NCI-H1092 treated with DMSO at 0.1 percent for 48 hours (cell line): ENCODE measurements around the gene ROBO3.

Experiments
- DNase-seq: peaks from one replicate; lab custom pipeline; 2025; lab: John Stamatoyannopoulos, UW

ROBO3 gene

DNA sequence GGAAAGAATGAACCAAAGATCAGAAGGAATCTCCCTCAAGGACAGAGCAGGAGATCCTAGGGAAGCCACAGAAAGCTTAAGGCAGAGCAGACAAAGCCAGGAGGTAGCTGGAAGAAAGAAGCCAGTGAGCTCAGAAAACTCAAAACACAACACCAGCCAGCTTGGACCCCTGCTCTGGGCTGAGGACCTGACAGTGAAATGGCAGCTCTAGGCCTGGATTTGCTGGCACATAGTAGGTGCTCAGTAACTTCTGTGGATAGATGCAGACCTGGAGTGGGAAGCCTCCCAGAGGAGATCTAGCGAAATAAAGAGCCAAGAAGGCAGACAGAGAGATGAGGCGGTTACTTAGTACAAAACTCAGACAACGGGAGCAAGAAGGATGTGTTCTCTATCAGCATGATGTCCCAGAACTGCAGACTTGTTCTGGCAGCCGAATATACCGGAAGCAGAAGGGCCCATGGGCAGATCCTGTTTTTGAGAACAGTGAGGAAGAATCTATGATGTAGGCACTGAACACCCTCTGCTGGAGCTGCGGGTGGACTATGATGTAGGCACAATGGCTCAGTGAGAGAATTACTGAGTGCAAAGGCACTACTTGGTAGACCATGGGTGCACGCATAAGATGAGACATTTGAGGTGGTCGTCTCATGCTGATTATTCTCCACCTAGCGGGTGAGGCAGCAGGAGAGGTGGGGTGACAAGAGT lies 27.7 kb downstream of the ROBO3 start:
- no peak for DNase-seq

DNA sequence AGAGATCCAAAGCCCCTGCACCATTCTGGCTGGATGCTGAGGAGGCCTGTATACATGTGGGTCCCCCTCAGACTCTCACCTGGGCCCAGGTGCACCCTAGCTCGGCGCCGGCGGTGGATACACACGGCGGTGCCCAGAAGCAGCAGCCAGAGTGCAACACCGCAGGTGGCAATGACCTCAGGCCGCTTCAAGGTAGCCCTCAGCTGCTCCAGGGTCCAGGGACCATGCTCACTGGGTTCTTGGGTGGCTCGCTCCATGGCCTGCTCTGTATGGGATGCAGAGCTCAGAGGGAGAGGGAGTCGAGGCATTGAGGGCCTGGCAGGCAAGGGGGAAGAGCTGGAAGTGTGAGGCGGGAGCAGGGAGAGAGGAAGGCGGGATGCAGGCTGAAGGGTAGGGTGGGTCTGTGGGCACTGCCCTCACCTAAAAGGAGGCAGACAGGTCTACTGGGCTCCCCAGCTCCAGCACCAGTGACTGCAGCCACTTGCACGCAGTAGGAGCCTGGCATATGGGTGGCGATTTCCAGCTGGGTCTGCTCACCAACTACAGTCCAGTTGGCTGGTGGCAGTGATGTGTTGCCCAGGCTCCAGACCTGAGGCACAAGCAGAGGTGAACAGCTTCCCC lies 28.7 kb downstream of the ROBO3 start:
- DNase-seq = no peak

DNA sequence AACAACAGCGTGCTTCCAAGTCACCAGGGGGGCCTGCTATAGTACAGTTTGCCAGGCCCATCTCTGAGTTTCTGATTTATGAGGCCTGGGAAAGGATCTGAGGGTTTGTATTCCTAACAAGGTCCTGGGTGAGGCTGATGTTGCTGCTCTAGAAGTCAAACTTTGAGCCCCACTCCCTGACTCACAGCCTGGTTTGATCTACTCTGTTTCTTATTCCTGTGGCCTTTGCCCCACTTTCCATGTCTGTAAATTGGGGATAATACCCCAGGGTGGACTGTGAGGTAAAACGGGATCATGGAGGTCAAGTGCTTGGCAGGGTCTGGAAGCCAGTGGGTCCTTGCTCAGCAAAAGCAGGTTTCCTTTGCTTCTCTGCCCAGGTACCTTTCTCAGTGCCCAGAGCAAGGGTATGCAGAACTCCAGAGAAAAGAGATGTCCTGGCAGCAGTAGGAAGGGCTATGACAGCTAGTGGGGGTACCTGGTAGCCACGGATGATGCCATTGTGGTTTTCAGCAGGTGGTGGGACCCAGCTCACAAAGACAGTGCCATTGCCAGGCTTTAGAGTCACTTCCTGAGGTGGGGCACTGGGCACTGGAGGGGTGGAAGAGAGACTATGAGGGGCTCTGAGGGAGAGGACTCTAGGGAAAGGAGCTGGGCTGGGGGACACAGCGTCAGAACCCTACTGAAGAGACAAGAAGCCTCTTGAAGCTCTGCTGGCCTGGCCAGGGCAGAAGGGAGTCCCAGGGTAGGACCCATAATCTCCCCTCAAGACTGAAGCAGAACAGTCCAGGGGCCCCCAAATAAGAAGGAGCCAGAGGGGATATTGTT lies 29.6 kb downstream of the ROBO3 start:
- no peak for DNase-seq

DNA sequence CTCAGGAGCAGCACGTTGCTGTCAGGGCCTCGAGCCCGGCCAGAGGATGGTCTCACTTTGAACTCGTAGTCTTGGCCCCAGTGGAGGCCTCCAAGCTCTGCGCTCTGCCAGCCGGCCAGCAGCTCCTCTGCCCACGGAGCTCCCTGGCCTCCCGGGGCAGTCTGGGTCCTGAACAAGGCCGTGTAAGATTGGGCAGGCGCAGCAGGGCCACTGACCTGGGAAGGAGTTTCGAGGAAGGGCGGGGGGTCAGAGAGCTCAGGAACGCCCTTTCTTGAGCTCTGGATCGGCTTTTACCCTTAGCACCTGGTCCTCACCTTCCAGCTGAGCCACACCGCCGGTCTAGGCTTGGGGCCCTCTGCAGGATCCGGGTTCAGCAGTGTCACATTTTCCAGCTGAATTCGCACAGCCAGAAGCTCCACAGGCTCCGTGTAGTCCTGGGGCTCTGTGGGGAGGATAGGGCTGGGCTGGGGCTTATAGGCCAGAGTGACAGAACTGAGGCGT lies 30.3 kb downstream of the ROBO3 start:
- DNase-seq = no peak

DNA sequence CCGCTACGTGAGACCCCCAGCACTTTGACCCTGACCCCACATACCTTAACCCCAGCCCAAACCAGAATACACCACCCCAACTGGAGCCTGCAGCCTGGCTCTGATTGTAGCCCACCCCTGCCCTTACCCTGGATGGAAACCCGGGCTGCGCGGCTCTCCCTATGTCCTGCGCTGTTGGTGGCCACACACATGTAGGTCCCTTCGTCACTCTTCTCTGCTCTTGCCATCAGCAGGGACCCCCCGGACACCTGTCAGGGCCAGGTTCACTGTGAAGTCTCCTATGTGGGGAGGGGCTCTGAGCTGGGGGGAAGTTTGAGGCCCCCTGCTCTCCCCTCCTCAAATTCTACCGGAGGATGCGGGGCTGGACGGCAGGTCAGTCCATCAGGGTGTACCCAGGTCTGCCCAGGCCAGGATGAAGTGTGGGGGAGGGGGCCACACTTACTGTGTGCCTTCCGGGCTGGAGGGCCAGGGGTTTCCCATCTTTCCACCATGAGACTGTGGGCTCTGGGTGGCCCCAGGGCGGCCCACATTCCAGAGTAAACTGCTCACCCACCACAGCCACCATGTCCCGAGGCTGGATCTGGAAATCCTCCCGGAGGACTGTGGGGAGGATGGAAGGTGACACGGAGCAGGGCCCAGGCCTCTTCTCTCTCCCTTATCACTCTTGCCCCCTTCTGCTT lies 31.0 kb downstream of the ROBO3 start:
- no peak for DNase-seq

DNA sequence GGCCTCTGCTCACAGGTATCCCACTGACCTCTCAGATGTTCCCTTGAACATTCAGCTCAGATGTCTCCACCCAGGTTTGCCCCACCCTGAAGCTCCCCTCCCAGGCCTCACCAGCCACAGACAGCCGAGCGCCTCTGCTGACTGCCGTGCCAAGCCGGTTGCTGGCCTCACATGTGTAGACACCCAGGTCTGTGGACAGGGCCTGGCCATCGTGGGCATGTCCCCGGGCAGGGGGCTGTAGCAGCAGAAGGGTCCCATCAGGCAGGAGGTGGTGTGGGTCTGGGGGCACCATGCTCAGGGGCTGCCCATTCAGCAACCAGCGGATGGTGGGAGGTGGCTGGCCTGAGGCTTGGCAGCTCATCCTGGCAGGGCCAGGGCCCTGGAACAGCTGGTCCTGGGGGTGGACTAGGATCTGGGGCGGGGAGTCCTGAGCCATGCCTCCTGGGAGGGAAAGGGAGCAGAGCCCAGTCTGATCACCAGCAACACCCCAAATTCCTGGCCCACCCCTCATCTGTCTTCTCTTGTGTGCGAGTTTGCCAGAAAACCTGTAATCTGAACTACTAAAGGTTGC lies 31.7 kb downstream of the ROBO3 start:
- no peak for DNase-seq

DNA sequence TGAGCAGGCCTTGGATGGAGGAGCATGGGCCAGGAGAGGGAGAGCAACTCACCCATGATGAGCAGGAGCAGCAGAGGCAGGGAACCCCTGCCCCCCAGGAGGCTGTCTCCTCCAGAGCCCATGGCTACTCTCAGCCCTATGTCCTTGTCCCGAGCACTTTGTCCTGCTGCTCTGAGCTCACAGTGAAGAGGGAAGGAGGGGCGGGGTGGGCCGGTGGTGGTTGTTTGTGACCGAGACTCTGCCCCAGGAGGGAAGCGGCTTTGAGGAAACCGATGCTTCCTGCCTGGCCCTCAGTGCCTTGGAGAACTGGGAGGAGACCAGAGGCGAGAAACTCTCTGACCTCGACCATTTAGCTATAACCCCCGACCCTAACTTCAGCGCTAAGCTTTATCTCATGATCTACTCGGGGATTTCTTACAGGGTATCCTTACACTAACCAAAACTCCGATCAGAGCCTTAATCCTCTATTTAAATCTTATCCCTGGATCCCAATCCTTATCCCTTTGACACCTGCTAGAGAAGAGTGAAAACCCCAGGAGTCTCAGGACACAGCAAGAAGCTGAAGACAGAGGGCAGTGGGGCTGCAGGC lies 32.5 kb downstream of the ROBO3 start, which contains the start of gene ROBO4:
Gene ROBO4 (minus strand): TSS at position 192 of the 589 bp plus-strand sequence. CDS start 70 bp downstream, at position 122.
- no peak for DNase-seq

DNA sequence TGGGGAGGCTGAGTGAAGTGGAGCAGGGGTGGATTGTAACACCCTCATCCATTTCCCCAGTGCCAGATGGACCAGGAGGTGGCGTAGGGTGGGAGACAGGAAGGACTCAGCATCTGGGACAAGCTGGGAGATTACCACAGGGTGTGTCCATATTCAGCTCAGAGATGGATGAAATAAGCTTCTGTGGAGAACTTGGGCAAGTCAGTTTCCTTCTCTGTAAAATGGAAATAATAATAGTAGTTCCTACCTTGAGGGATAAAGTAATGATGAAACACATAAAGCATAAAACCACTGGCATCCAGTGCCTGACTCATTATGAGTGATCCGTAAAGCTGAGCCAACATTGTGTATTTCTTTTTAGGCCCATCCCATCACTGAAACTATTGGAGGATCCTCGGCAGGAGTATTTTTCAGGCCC lies 33.0 kb downstream of the ROBO3 start:
- DNase-seq = no peak

DNA sequence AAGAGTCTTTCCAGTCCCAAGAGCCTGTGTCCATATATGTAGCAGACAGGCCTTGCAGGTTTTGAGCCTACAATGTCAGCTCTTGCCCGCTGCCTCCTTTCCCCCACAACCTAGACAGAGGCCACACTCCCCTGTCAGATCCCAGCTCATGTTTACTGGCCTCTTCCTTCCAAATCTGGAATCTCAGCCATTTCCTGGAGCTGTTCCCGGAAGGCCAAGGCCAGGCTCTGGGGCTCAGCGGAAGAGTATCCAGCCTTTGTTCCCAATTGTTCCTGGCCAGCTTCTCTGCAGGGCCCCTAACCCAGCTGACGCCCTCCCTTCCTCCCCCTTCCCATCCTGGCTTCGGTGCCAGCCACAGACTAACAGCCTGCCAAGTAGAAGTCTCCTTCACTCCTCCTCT lies 33.5 kb downstream of the ROBO3 start:
- no peak for DNase-seq

DNA sequence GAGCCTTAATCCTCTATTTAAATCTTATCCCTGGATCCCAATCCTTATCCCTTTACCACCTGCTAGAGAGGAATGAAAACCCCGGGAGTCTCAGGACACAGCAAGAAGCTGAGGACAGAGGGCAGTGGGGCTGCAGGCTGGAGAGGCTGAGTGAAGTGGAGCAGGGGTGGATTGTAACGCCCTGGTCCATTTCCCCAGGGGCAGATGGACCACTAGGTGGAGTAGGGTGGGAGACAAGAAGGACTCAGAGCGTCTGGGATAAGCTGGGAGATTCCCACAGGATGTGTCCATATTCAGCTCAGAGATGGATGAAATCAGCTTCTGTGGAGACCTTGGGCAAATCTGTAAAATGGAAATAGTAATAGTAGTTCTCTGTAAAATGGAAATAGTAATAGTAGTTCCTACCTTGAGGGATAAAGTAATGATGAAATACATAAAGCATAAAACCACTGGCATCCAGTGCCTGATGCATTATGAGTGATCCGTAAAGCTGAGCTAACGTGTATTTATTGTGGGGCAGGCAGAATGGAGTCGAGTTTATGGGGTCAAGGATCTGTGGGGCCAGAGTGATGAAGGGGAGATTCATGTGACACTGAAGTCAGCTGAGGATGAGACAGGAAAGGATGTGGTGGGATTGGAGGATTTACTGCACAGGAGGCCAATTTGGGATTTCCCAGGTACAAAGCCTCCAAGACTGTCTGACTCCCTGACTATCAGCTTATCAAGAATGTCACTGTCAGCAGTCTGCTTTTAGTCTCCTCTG lies 34.3 kb downstream of the ROBO3 start:
- no peak for DNase-seq

DNA sequence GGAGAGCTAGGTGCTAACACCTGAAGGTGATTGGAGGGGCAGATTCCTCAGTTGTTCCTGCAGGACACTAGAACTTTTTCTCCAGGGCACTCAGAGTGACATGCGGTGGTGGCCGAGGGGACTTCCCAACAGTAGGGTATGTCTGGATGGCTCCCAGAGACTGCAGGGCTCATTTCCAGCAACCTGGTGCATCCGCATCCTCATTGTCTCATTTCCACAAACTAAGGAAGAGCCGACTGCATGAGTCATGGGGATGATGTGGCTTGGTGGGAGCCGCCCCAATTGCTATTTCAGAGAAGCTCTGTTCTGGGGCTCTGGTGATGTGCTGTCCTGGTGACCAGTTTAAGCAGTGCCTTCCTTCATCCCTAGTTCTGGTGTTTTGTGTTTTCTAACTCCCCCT lies 35.2 kb downstream of the ROBO3 start:
- no peak for DNase-seq

DNA sequence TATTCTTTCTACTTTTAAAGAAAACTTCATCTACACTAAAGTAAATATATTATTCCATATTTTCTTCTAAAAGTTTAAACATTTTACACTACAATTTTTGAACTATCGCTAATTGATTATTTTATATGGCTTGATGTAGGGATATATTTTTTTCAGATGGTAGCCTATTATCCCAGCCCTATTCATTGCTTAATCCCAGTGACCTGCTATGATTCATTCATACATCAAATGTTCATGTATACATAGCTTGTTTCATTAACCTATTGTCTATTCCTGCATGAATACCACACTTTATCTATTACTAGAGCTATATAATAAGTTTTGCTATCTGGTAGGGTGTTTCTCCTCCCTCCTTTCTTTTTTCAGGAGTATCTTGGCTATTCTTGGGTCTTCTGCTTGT lies 37.4 kb downstream of the ROBO3 start:
- no peak for DNase-seq

DNA sequence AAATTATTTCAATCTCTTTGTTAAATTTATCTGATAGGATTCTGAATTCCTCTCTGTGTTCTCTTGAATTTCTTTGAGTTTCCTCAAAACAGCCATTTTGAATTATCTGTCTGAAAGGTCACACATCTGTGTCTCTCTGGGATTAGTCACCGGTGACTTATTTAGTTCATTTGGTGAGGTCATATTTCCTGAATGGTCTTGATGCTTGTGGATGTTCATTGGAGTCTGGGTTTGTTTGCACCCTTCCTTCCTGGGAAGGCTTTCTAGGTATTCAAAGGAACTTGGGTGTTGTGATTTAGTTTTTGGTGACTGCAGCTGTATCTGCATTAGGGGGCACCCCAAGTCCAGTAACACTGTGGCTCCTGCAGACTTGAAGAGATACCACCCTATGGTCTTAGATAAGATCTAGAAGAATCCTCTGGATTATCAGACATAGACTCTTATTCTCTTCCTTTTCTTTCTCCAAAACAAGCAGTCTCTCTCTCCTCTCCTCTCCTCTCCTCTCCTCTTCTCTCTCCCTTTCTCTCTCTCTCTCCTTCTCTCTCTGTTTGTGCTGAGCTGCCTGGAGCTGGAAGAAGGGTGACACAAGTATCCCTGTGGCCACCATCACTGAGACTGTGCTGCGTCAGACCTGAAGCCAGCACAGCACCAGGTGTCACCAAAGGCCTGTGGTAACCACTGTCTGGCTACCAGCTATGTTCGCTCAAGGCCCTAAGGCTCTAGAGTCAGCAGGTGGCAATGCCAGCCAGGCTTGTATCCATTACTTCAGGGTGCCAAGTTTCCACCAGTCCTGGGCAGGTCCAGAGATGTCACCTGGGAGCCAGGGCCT lies 50.5 kb downstream of the ROBO3 start:
- DNase-seq = no peak

DNA sequence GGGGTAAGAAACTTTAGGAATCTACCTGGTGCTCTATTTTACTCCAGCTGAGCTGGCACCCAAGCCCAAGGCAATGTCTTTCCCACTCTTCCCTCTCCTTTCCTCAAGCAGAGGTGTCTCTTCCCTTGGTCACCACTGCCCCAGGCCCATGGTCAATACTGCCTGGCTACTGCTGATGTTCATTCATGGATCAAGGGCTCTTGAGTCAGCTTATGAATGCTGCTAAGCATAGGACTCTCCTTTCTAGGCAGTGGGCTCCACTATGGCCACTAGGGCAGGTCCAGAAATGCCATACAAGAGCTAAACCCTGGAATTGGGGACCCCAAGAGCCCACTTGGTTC lies 51.1 kb downstream of the ROBO3 start:
- DNase-seq = no peak

DNA sequence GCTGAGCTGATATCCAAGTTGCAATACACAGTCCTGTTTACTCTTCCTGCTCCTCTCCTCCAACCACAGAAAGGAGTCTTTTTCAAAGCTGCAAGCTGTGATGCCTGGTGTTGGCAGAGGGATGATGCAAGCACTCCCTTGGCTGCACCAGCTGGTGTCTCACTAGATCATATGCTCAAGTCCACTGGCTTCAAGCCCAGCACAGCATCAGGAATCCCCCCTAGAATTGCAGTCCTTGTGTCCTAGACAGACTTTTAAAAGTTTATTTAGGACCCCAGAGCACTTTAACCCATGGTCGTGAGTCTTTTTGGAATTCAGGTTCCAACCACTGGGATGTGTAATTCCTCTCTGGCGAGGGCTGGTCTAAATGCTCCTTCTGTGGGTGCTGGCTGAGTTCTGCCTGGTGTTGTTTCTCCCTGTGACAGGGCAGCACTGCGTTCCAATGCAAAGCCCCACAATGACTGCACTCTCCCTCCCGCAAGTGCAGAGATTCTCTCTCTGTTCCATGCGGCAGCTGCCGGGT lies 51.9 kb downstream of the ROBO3 start:
- DNase-seq = no peak

DNA sequence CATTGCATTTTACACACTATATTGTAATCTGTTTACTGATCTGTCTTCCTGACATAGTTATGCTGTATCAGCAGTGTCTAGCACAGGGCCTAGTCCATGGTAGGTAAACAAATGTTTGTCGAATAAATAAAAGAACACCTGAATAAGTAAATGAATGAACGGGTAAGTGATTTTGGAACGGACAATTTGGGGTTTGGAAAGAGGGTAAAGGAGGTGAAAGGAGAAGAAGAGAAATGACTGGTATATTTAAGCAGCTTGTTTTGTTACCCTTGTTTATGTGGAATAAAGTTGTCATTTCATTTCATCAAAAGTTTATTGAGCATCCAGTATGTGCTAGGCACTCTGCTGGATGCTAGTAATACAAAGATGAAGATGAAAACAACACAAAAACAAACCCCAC lies 53.7 kb downstream of the ROBO3 start, which contains the start of gene HEPN1:
Gene HEPN1 (plus strand): TSS at position 301 of the 400 bp plus-strand sequence.
- DNase-seq = no peak

DNA sequence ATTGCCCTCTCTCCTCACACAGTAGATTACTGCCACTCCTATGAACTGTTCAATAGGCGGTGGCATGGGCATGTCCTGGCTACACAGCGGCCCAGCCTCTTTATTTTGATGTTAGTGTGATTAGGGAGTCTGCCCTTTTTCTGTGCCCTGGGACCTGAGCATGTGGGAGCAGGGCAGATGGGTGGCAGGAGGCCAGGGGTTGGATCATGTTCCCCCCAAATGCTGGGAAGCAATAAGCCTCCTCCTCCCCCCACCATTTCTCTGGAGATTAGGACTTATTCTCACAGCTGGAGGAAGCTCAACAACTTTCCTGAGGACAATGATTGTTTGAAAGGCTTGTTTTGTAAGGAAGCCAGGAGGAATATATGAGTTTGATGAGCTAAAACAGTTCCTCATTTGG lies 54.7 kb downstream of the ROBO3 start:
- DNase-seq = no peak

DNA sequence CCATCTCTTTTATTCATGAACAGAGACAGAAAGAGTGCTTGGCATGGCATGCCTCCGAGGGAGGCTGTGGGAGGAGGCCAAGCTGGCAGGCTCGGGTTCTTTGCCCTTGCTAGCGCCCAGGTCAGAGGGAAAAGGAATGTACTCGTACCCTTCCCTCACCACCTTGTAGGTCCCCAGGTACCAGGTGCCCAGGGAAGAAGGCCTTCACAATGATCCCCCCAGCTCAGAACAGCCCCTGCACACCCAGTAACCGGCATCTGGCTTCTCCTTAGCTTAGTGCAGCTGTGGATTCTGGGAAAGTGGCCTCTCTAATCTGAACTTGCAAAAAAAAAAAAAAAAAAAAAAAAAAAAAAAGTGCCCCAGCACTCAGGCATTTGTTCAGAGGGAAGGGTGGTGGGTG lies 55.1 kb downstream of the ROBO3 start:
- no peak for DNase-seq

DNA sequence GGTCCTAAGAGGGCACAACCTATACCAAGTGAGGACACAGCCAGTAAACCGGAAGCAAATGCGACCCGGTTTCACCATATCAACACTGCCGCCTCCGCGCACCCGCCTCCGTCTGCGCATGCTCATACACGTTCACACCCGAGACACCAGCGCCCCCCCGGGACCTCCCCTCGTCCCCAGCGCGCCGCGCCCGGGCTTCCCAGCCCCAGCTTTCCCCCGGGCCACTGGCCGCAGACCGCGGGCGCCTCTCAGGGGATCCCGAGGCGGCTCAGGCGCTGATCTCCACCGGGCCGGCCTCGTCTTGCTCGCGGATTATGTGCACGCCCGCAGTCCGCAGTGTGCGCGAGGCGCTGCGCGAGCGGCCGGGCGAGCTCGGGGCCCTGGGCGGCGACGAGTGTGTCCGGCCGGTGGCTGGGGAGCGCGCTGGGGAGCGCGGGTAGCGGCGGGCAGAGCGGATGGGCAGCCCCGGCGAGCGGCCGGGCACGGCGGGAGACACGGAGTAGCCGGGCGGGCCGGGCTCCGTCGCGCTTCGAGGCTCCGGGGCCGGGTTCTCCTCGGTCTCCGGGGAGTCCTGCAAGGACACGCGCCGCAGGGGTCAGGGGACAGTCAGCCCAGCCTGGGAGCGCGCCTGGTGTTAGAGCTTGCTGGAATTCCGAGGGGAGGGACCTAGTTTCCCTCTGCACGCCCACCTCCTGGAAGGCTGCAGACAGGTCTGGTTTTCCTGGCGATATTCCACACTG lies 55.8 kb downstream of the ROBO3 start:
- peak; percentile 88 for DNase-seq
